ENCODE measurements around the gene LRRC73.

DNA sequence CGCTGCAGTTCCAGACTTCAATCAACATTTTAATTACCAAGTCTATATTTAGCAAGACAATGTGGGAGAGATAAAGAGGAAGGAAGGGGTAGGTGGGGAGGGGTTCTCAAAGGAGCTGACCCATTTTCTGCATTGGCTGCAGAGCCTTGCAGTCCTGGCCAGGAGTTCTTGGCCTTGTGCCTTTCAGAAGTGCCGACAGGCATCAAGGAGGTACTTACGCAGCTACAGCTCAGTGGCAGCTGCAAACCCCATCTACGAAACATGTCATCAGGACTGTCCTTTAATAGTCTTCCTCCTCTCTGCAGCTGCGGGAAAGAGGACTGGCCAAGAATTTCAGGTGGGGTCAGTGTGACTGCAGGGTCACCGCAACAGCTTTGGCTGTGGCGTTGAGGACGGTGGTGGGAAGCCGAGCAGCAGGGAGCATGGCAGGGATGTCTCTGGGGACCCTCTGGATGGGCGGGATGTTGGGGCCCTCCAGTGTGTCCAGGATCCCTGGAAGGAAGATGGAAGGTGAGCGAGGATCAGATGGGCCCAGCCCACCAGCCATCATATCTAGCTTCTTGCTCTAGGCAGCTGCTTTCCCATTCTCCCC is 1.8 kb upstream of the LRRC73 start:
- TF ChIP-seq, protein P1, sequence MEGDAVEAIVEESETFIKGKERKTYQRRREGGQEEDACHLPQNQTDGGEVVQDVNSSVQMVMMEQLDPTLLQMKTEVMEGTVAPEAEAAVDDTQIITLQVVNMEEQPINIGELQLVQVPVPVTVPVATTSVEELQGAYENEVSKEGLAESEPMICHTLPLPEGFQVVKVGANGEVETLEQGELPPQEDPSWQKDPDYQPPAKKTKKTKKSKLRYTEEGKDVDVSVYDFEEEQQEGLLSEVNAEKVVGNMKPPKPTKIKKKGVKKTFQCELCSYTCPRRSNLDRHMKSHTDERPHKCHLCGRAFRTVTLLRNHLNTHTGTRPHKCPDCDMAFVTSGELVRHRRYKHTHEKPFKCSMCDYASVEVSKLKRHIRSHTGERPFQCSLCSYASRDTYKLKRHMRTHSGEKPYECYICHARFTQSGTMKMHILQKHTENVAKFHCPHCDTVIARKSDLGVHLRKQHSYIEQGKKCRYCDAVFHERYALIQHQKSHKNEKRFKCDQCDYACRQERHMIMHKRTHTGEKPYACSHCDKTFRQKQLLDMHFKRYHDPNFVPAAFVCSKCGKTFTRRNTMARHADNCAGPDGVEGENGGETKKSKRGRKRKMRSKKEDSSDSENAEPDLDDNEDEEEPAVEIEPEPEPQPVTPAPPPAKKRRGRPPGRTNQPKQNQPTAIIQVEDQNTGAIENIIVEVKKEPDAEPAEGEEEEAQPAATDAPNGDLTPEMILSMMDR (IDR thresholded peaks at IDR 0.05) = no peak
- TF ChIP-seq POLR2A (IDR thresholded peaks at IDR 0.05) = no peak
